SK-N-MC (cell line): ENCODE results near the gene ABTB2.

Experiments used
- EZH2 ChIP-seq: fragments of 200-600 bp; sonication (generic); IDR thresholded peaks from one replicate; pipeline ENCODE4 v1.6.1; 2017; ENCODE audit warnings: antibody characterized with exemption
- POLR2AphosphoS5 ChIP-seq: IDR thresholded peaks from 2 replicates; pipeline ENCODE4 v1.6.1; 2012; ENCODE audit warnings: mild to moderate bottlenecking, low read depth, low read length, borderline replicate concordance

- TF ChIP-seq EZH2, result no peak
- no peak for TF ChIP-seq POLR2AphosphoS5
These were observed 123.6 kb downstream of the ABTB2 start for GRCh38 chr11:34234086-34234740.
